ENCODE measurements around the gene ADGRG3.

DNA sequence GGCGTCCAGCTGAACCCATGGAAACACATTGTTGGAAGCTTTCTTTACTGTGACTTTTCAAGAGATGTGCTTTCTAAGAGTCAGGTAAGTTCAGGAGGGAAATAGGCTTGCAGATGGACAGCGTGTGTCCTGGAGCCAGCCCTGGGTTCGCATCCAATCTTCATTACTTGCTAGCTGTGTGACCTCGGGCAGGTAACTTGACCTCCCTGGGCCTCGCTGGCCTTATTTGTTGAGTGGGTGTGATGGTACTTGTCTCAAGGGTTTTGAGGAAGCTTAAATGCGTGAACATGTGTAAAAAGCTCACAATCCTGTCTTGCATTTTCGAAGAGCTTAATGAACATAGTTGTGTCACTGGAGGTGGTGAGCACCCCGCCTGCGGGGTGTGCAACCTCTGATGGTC lies 27.9 kb upstream of the ADGRG3 start:
- TF ChIP-seq, protein P1, sequence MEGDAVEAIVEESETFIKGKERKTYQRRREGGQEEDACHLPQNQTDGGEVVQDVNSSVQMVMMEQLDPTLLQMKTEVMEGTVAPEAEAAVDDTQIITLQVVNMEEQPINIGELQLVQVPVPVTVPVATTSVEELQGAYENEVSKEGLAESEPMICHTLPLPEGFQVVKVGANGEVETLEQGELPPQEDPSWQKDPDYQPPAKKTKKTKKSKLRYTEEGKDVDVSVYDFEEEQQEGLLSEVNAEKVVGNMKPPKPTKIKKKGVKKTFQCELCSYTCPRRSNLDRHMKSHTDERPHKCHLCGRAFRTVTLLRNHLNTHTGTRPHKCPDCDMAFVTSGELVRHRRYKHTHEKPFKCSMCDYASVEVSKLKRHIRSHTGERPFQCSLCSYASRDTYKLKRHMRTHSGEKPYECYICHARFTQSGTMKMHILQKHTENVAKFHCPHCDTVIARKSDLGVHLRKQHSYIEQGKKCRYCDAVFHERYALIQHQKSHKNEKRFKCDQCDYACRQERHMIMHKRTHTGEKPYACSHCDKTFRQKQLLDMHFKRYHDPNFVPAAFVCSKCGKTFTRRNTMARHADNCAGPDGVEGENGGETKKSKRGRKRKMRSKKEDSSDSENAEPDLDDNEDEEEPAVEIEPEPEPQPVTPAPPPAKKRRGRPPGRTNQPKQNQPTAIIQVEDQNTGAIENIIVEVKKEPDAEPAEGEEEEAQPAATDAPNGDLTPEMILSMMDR (IDR thresholded peaks at IDR 0.05): no peak
- no peak for TF ChIP-seq ZFX (IDR thresholded peaks at IDR 0.05; ENCODE audit: borderline replicate concordance)
